VCaP (cell line): ENCODE measurements around the gene CCND3.

Experiments
- H3K27ac ChIP-seq: fragments of 450-650 bp; 2 replicates; pipeline ENCODE4 v1.5.1; 2017
- TF ChIP-seq, protein P1 (sequence below): fragments of 450-650 bp; conservative IDR thresholded peaks from 2 replicates; pipeline ENCODE4 v1.5.1; 2017; ENCODE audit warnings: mild to moderate bottlenecking, moderate library complexity

CCND3 gene

DNA sequence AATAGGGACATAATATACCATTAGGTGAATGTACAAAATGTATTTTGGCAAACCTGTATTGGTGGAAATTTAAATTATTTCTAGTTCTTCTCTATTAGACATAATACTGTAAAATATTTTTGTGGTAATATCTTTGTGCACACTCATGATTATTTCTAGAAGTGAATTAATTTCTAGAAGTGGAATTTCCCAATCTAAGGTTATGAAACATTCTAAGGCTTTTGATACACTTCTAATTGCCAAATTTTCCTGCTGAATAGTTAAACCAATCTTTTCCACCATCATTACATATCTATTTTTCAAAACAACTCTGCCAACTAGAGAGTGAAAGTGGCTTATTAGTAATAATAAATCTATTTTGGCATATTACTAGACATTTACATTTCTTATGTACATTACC lies 1.8 kb upstream of the CCND3 start:
- TF ChIP-seq, protein P1, sequence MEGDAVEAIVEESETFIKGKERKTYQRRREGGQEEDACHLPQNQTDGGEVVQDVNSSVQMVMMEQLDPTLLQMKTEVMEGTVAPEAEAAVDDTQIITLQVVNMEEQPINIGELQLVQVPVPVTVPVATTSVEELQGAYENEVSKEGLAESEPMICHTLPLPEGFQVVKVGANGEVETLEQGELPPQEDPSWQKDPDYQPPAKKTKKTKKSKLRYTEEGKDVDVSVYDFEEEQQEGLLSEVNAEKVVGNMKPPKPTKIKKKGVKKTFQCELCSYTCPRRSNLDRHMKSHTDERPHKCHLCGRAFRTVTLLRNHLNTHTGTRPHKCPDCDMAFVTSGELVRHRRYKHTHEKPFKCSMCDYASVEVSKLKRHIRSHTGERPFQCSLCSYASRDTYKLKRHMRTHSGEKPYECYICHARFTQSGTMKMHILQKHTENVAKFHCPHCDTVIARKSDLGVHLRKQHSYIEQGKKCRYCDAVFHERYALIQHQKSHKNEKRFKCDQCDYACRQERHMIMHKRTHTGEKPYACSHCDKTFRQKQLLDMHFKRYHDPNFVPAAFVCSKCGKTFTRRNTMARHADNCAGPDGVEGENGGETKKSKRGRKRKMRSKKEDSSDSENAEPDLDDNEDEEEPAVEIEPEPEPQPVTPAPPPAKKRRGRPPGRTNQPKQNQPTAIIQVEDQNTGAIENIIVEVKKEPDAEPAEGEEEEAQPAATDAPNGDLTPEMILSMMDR, result no peak
- H3K27ac ChIP-seq, result no peak overlapping the region

DNA sequence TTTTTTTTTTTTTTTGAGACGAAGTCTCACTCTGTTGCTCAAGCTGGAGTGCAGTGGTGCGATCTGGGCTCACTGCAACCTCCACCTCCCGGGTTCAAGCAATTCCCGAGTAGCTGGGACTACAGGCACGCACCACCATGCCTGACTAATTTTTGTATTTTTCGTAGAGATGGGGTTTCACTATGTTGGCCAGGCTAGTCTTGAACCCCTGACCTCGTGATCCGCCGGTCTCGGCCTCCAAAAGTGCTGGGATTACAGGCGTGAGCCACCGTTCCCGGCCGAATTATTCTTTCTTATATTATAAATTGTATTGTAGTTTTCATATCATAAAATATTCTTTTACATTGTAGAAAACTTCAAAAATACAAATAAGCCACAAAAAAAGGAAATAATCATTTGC lies 1.3 kb upstream of the CCND3 start:
- H3K27ac ChIP-seq, result peak overlapping the region; percentile 62

DNA sequence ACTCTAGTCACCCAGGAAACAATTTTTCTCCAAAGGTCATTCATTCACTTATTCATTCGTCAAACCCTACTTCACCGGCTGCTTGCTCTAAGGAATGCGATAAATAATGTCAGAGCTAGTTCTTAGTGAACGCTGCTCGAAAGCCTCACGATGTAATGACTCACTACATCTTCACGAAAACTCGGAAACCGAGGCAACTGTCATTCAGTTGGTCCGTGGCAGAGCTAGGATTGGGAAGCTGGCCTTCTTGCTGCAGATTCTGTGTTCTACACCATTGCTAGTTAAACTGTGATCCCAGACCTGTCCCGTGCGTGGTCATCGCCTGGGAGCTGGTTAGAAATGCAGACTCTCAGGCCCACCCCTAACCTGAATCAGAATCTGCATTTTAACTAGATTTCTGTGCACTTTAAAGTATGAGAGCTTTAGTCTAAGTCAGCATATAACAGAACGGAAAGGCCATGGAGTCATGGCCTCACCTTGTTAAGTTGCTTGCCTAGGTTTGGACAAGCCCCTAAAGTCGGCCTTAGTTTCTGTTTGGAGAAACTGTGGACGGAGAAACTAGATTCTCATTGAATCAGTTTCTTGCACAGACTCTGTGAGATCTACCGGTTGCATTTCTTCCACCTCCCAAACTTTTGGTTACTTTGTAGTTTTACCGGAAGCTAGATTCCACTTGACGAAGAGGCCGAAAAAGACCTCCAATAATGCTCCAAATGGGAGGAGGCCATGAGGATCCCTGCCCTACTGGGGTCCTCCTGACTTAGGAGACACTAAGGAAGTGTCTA lies 651 bp upstream of the CCND3 start:
- peak overlapping the region; percentile 62 for H3K27ac ChIP-seq
- TF ChIP-seq, protein P1, result no peak

DNA sequence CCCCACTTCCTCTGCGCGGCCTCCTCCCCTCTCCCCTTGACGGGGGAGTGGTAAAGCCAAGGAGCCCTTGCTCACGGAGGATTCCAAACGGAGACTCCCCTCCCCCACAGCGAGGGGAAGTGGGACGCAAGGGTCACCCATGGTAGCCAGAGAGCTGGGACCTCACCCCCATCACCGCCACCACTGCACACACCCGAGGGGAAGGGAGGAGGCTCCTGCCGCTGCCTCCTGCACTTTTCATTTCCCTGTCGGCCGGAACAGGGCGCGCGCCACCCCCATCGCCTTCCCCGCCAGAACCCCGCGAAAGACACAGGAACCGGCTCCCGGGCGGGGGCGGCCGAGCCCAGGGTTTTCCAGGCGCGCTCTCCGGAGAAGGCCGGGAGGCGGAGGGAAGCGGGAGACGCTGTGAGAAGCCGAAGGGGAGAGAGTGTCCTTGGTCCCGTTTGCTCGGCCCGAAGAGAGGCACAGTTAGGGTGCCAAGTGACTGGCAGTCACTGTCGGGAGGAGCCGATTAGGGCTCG lies 789 bp downstream of the CCND3 start:
- TF ChIP-seq, protein P1, result no peak
- H3K27ac ChIP-seq, result peak overlapping the region; percentile 62

DNA sequence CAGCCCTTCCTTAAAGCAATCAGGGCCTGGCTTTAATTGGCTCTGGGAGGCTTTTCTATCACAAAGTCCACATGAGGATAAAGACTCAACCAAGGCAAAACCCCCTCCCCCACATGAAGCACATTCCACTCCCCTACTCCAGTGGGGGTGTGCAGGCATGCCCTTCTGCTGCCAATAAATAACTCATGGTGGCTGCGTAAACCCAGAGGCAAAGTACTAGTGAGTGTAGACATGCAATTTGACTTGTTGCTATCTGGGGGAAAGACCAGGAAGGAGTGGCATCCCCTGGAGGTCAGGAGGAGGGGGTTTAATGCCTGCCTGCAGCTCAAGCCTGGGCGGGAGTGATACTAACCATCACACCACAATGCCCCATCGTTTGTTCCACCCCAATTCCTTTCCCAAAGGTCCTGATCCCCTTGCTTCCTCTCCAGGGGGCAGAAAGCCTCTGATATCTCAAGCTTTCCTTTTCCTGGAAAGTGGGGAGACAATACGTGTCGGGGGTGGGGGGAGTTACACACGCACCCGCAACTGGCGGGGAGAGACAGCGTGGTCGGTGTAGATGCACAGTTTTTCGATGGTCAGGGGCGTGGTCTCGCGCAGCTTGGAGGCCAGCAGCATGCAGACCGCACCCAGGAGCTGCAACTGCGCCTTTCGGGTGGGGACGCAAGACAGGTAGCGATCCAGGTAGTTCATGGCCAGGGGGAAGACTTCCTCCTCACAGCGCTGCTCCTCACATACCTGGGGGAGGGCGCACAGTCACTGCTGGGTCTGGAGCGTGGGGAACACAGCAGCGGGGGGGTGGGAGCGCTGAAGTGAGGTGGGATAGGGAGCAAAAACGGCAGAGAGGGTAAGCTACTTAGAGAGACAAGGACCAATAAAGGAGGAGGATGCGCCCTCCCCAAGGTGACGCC lies 1.5 kb downstream of the CCND3 start:
- TF ChIP-seq, protein P1, result no peak
- peak overlapping the region; percentile 62 for H3K27ac ChIP-seq

DNA sequence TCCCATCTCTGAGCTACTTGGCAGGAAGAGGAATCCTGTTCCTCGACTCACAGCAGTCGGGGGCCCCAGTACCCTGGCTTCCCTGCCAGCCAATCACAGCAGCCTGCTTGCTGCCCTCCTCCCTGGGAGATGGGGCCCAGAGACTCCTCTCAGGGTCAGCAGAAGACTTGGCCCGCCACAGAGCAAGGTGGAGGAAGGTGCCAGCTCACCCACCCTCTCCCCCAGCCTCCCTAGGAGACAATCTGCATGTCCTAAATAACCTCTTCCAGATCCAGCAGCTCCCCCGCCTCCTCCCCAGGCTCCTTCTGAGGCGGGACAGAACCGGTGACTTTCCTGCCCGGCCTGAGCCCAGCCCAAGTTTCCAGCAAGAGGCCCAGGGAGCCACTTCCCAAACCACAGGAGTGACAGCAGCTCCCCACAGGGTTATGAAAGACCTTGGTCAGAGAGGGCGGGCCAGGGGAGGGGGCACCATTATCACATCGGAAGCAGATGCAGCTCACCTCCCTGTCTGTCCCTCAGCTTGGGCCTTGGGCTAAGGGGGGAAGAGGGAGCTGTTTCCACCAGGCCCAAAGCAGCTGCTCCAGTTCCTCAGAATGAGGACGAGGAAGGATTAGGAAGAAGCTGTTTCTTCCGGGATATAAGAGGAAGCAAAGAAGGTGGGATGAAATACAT lies 2.3 kb downstream of the CCND3 start:
- TF ChIP-seq, protein P1, result no peak
- no peak overlapping the region for H3K27ac ChIP-seq

DNA sequence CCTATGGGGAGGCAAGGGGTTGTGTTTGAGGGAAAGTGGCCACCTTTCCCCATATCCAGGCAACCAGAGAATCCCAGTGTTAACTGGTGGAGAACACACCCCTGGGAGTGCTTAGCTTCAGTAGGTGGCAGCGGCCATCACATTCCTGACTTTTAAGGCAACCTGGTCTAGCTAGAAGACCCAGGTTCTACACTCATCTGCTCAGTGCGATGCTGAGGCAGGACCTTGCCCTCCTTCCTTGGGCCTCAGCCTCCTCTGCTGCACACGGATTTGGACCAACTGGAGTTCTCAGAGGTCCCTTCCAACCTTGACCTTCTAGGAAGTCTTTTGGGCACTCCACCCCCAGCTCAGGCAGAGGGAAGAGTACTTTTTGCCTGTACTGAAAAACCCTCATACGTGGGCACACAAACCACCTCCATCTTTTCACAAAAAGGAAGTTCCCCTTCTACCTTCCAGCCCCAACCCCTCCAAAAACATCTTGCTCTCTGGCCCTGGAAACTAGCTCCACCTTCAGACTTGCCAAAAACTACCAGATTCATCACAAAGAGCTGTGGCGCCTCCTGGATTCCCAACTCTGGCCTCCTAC lies 2.9 kb downstream of the CCND3 start:
- H3K27ac ChIP-seq, result no peak overlapping the region
- TF ChIP-seq, protein P1, result no peak
